ENCODE measurements around the gene MYLIP.

DNA sequence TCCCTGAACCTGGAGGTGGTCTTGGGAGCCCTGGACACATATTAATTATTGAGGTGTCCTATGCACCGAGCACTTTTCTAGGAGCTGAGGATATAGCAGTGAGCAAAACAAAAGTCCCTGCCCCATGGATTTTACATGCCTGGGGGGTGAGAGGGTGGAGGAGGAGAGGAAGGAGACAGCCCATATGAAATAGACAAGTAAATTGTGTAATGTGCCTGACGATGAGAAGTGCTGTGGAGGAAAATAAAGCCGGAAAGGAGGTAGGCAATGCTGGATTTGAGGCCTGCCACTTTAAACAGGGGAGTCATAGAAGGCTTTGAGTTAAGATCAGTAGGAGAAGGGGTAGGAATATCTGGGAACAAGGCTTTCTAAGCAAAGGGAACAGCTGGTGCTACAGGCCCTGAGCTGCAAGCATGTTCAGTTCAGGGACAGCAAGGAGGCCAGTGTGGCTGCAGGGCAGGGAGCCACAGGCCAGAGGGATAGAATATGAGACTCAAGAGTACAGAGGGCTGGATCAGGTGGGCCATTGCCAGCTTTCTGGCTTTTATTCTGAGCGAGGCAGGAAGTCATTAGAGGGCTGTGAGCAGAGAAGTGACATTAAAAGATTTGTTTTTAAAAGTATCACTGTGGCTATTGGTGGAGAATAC, 19.1 kb upstream of the MYLIP start:
- TF ChIP-seq, protein P1, sequence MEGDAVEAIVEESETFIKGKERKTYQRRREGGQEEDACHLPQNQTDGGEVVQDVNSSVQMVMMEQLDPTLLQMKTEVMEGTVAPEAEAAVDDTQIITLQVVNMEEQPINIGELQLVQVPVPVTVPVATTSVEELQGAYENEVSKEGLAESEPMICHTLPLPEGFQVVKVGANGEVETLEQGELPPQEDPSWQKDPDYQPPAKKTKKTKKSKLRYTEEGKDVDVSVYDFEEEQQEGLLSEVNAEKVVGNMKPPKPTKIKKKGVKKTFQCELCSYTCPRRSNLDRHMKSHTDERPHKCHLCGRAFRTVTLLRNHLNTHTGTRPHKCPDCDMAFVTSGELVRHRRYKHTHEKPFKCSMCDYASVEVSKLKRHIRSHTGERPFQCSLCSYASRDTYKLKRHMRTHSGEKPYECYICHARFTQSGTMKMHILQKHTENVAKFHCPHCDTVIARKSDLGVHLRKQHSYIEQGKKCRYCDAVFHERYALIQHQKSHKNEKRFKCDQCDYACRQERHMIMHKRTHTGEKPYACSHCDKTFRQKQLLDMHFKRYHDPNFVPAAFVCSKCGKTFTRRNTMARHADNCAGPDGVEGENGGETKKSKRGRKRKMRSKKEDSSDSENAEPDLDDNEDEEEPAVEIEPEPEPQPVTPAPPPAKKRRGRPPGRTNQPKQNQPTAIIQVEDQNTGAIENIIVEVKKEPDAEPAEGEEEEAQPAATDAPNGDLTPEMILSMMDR (tag by site-specific recombination; IDR thresholded peaks at IDR 0.05), result no peak
- TF ChIP-seq ZBTB8A (tag by site-specific recombination; IDR thresholded peaks at IDR 0.05) (no peak), ZNF248 (tag by site-specific recombination; IDR thresholded peaks at IDR 0.05) (no peak), ZNF670 (tag by site-specific recombination; IDR thresholded peaks at IDR 0.05; ENCODE audit: low read depth) (no peak), ZNF311 (tag by site-specific recombination; IDR thresholded peaks at IDR 0.05; ENCODE audit: borderline replicate concordance) (no peak), ZNF175 (tag by site-specific recombination; IDR thresholded peaks at IDR 0.05) (no peak), SP2 (tag by site-specific recombination; IDR thresholded peaks at IDR 0.05) (no peak), ZNF214 (tag by site-specific recombination; IDR thresholded peaks at IDR 0.05; ENCODE audit: borderline replicate concordance) (no peak), MYNN (tag by site-specific recombination; IDR thresholded peaks at IDR 0.05; ENCODE audit: borderline replicate concordance) (no peak), ZNF121 (tag by site-specific recombination; IDR thresholded peaks at IDR 0.05) (no peak)
